AG10803 (cell line): ENCODE results near the gene EVI5.

Experiments used
- DNase-seq: peaks from one replicate; pipeline ENCODE4 v3.0.0; 2010; ENCODE audit warnings: low read depth
- H3K4me3 ChIP-seq: 2 replicates; pipeline ENCODE4 v1.5.1; 2011; ENCODE audit warnings: mild to moderate bottlenecking, low read length, control low read depth
- TF ChIP-seq, protein P1 (sequence below): conservative IDR thresholded peaks from 2 replicates; pipeline ENCODE4 v1.5.1; 2011; ENCODE audit warnings: mild to moderate bottlenecking, low read length, control low read depth, inconsistent platforms

EVI5 gene

DNA sequence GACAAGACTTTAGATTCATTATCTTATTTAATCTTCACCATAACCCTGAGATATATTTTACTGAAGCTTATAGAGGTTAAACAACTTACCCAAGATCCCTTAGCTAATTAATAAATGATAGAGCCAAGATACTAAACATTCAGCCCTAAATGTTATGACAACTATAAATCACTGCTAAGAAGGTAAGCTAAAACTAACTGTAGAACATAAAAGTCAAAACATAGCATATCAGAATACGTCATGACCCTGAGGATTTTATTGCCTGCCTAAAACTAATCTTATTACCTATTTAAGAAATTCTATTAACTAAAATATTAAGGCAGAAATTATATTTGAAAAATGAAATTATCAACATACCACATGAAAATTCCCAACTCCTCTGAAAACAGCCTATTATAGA is 22.6 kb downstream of the EVI5 start:
- DNase-seq = no peak
- H3K4me3 ChIP-seq = no peak overlapping the region

DNA sequence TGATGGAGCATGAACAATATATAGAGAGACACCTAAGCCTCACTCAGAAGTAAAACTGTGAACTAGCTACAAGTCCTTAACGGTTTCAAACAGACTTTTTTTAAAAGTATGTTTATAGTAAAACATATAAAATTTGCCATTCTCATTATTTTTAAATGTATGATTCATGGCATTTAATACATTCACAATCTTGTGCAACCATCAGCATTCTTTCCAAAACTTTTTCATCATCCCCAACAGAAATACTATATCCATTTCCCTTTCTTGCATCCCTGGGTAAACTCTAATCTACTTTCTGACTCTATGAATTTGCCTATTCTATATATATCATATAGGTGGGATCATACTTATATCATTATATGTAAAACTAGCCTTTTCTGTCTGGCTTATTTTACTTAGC is 25.5 kb downstream of the EVI5 start:
- peak; percentile 23 for DNase-seq
- H3K4me3 ChIP-seq = no peak overlapping the region
- TF ChIP-seq, protein P1, sequence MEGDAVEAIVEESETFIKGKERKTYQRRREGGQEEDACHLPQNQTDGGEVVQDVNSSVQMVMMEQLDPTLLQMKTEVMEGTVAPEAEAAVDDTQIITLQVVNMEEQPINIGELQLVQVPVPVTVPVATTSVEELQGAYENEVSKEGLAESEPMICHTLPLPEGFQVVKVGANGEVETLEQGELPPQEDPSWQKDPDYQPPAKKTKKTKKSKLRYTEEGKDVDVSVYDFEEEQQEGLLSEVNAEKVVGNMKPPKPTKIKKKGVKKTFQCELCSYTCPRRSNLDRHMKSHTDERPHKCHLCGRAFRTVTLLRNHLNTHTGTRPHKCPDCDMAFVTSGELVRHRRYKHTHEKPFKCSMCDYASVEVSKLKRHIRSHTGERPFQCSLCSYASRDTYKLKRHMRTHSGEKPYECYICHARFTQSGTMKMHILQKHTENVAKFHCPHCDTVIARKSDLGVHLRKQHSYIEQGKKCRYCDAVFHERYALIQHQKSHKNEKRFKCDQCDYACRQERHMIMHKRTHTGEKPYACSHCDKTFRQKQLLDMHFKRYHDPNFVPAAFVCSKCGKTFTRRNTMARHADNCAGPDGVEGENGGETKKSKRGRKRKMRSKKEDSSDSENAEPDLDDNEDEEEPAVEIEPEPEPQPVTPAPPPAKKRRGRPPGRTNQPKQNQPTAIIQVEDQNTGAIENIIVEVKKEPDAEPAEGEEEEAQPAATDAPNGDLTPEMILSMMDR = no peak

More for the DNA sequence above, 22.6 kb downstream of the EVI5 start:
- TF ChIP-seq, protein P1 = no peak

DNA sequence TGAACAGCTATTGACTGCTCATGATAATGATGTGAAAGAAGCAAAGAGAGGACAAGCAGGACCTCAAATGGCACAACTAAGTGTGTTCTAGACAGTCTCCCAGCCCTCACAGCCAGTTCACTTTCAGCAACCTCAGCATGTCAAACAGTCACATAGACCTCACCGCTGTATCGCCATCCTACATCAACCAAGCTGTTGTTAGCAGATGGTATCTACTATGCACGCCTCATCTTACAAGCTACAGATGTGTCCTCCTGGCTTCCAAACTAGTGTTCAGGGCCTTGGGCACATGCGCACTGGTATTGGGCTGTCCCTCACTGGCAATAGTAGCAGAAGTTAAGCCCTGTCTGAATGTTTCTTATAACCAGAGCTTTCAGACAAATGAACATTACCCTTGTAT is 28.4 kb downstream of the EVI5 start:
- no peak overlapping the region for H3K4me3 ChIP-seq
- DNase-seq = peak; percentile 43
- TF ChIP-seq, protein P1 = no peak

DNA sequence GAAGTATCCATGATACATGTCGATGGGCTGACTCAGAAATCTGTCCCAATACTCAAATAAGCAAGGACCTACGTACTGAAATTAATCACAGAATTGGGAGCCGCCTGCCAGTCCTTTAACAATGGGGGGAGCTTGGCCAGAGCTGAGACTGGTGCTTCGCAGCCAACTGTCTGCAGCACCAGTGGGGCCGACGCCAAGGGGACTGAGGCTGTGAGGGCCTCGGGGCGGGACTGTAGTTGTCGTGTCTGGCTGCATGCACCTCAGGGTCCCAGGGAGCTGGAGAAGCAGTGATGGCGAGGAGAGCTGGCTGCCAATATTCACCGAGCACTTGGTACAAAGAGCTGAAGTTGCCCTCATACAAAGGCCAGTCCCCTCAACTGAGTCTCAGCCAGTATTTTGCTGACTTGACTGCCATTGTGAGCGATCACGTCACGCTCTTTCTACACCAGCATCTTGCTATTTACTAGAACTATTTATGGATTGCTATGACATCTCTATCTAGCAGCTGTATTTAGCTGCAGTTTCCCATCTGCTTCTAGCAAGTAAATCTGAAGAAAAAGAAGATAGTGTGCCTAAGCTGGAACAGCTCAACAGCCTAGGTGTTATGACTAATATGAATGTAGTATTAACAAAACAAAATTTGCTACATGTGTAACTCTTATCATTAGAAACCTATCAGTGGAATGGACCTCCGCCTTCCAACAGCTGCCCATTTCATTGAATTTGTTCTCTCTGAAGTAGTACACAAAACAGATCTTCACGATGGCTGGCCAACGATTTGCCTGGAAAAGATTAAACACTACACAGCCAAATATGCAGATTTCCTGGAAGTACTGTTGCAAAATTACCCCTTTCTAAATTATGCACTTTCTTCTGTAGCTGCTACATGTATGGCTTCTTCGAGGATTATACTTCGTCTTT is 29.1 kb downstream of the EVI5 start:
- peak overlapping the region; percentile 23; the same call in 1 of the 2 replicates for H3K4me3 ChIP-seq
- TF ChIP-seq, protein P1 = no peak
- peak; percentile 76 for DNase-seq

DNA sequence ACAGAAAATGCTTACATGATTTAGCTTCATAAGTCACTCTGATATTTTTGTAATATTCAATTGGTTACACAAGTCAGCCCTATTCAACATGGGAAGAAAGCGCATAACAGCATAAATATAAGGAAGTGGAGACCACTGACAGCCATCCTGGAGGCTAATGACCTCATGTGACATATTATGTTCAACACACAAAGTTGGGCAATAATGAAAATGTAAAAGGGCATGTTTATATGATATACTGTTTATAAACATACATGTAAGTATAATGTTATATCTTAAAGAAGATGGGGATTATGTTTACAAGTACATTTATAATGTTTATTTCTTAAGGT is 30.2 kb downstream of the EVI5 start:
- H3K4me3 ChIP-seq = no peak overlapping the region
- DNase-seq = no peak
- TF ChIP-seq, protein P1 = no peak

DNA sequence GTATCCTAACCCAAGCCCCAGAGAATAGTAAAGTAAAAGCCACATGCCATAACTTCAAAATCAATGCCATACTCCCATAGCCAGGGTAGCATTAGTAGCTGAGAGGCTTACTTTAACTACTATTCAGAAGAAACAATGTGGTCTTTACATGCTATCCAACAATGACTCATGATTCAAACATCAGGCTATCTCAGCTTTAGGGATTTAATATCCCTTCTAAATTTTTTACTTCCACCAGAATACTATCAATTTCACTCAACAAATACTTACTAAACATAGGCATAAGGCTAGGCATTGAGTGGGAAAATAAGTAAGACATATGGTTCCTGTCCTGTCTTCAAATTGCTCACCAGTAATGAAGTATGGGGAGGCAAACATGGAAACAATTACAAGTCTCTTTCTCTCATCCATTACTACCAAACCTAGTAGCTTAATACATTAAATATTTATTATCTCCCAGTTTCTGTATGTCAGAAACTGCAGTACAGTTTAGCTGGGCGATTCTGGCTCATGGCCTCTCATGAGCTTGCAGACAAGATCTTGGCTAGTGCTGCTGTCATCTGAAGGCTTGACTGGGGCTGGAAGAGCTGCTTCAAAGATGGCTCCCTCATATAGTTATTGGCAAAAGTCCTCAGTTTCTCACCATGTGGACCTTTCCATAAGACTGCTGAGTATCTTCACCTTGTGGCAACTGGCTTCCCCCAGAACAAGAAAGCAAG is 30.7 kb downstream of the EVI5 start:
- no peak overlapping the region for H3K4me3 ChIP-seq
- TF ChIP-seq, protein P1 = no peak
- DNase-seq = peak; percentile 86
